GM12878 (cell line): ENCODE results near the gene SH2D3A. TPM values are rescaled to one million over a fixed set of nuclear protein-coding genes. Genes with fewer than 3 reads are reported as not detected.

ENCODE experiments used
- BMI1 ChIP-seq: fragments of 450-650 bp; IDR thresholded peaks from 2 replicates; pipeline ENCODE4 v1.6.1; 2016; ENCODE audit warnings: mild to moderate bottlenecking, moderate library complexity, borderline replicate concordance
- CBX5 ChIP-seq: sonication (generic); IDR thresholded peaks from 2 replicates; pipeline ENCODE4 v1.6.1; 2016; ENCODE audit warnings: low read depth, moderate library complexity, mild to moderate bottlenecking, inconsistent platforms
- CEBPB ChIP-seq, 2 experiments: fragments of 150-350 bp in 1 of 2; IDR thresholded peaks; 2 replicates each; pipeline ENCODE4 v1.6.1; 2012 to 2014; ENCODE audit warnings: low read depth in 2 of 2, low read length in 2 of 2, borderline replicate concordance in 1 of 2, inconsistent platforms in 1 of 2
- CHD2 ChIP-seq: IDR thresholded peaks from 2 replicates; pipeline ENCODE4 v1.6.1; 2011; ENCODE audit warnings: low read depth, low read length, improper control_type of control experiment, borderline replicate concordance
- E4F1 ChIP-seq: fragments of 450-650 bp; IDR thresholded peaks from 2 replicates; pipeline ENCODE4 v1.6.1; 2018; ENCODE audit warnings: borderline replicate concordance, mild to moderate bottlenecking; ENCODE audit not compliant: partially characterized antibody
- NFIC ChIP-seq: IDR thresholded peaks from 2 replicates; pipeline ENCODE4 v1.6.1; 2012; ENCODE audit warnings: low read depth, mild to moderate bottlenecking, inconsistent platforms, low read length, moderate library complexity
- NFYB ChIP-seq: IDR thresholded peaks from 2 replicates; pipeline ENCODE4 v1.6.1; 2011; ENCODE audit warnings: low read depth, mild to moderate bottlenecking, low read length, improper control_type of control experiment, moderate library complexity; ENCODE audit not compliant: insufficient read depth
- PAX5 ChIP-seq: IDR thresholded peaks from 2 replicates; pipeline ENCODE4 v1.6.1; 2011; ENCODE audit warnings: low read depth, low read length, borderline replicate concordance
- TAF1 ChIP-seq: IDR thresholded peaks from 2 replicates; pipeline ENCODE4 v1.6.1; 2011; ENCODE audit warnings: mild to moderate bottlenecking, low read depth, low read length, borderline replicate concordance
- TARDBP ChIP-seq: IDR thresholded peaks from 2 replicates; pipeline ENCODE4 v1.6.1; 2016; ENCODE audit warnings: borderline replicate concordance
- ZNF592 ChIP-seq: fragments of 450-650 bp; IDR thresholded peaks from 2 replicates; pipeline ENCODE4 v1.6.1; 2017; ENCODE audit warnings: mild to moderate bottlenecking, moderate library complexity
- ZNF687 ChIP-seq: fragments of 450-650 bp; IDR thresholded peaks from 2 replicates; pipeline ENCODE4 v1.6.1; 2017; ENCODE audit warnings: mild to moderate bottlenecking, moderate library complexity
- polyA plus RNA-seq, 11 experiments: library from polyadenylated mRNA; depleted of rRNA in 4 of 11; unstranded in 6 of 11; stranded (reverse) in 5 of 11; fragments of >200 nt; fragmentation: Nextera tagmentation in 4 of 11; fragmentation: Illumina TruSeq in 1 of 11; extraction: Ambion mirVana in 4 of 11; extraction: Trizol in 1 of 11; gene quantifications; 1 replicate in 1 of 11; 2 replicates in 10 of 11; pipeline versions ENCODE4 v1.2.1 to v1.2.3, GENCODE V29; 2011 to 2016; ENCODE audit warnings: inconsistent platforms in 2 of 11, missing spikeins in 2 of 11, low read depth in 1 of 11
- total RNA-seq, 4 experiments: library from RNA; depleted of rRNA in 3 of 4; stranded (reverse); fragments of >200 nt in 3 of 4; fragmentation: Illumina TruSeq in 1 of 4; extraction: Trizol in 1 of 4; gene quantifications; 2 replicates each; pipeline versions ENCODE4 v1.2.1 to v1.2.3, GENCODE V29; 2013 to 2021

The SH2D3A gene
- total and polyA plus RNA-seq, 10 of the 15 experiments (the other 5 are each of a cell fraction or from before 2014, with no cell fraction given): 0.77 to 24.4 (median 9.5) TPM

GRCh38 chr19:6728346-6728745, 38.9 kb downstream of the SH2D3A start (continued):
- TF ChIP-seq ZNF592: no peak
- TF ChIP-seq CEBPB (IDR thresholded peaks at IDR 0.05; ENCODE audit: borderline replicate concordance in 1 of 2, low read depth in 2 of 2, low read length in 2 of 2): no peak
- no peak for TF ChIP-seq CBX5
- no peak for TF ChIP-seq BMI1
- no peak for TF ChIP-seq NFIC
- TF ChIP-seq E4F1: no peak
- TF ChIP-seq NFYB: no peak
- TF ChIP-seq TARDBP: no peak
- no peak for TF ChIP-seq PAX5
- TF ChIP-seq TAF1: no peak
- no peak for TF ChIP-seq CHD2
- TF ChIP-seq ZNF687: peak; percentile 54; the same call in 1 of the 2 replicates
